ENCODE results near the gene RMND5B. TPM values are rescaled to one million over a fixed set of nuclear protein-coding genes. Genes with fewer than 3 reads are reported as not detected.

The RMND5B gene
- total RNA-seq, 2 donors from 2014 or later, result 19.9 to 29.2 TPM

DNA sequence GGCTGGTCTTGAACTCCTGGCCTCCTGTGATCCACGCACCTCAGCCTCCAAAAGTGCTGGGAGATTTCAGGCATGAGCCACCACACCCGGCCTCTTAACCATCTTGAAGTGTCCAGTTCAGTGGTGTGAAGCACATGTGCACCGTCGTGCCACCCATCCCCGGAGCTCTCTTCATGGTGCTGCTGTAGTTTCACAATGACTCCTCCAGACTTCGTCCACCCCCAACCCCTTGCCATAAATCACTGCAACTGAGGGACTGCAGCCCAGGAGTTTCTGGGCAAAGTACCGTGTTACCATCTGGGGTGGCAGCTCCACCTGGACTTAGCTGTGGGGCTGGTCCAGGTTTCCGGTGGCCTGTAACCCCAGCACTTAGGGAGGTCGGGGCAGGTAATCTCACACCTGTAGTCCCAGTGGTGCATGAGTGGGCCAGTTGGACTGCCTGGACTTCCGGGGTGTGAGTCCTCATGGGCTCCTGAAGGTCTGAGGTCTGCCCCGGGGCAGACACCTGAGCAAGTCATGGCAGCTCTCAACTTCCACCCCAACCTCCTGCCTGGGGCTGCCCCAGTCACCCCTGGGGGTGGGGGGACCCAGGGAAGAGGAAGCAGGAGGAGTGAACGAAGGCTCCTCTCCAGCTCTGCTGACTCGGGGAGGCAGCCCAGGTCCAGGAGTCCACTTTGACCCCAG is 24.1 kb upstream of the RMND5B start:
- Mint-ChIP-seq H3K27me3 (peaks cover 12 to 15% of the 10 kb centered on the region in 2 donors), H3K4me1 (ENCODE audit: low read depth in 2 of 2) (no peaks in the 10 kb centered on the region), H3K9me3 (no peaks in the 10 kb centered on the region), H3K27ac (no peak overlapping the region), H3K4me3 (no peak overlapping the region), H3K36me3 (no peaks in the 10 kb centered on the region)
- DNase-seq (ENCODE audit: low spot score) (peak; percentile 54), ATAC-seq (peak in 1 of 2 donors; percentile 13)

- Mint-ChIP-seq H3K4me3 (no peak overlapping the region), H3K27me3 (peaks cover 15 to 27% of the 10 kb centered on the region in 2 donors), H3K4me1 (ENCODE audit: low read depth in 2 of 2) (peaks cover under 1 to 2% of the 10 kb centered on the region in 2 donors), H3K27ac (no peak overlapping the region), H3K9me3 (no peaks in the 10 kb centered on the region), H3K36me3 (no peaks in the 10 kb centered on the region)
- no peak for ATAC-seq
- DNase-seq (ENCODE audit: low spot score), result peak; percentile 37
Observed at GRCh38 chr5:178107756-178108310, 23.0 kb upstream of the RMND5B start.

GRCh38 chr5:178108446-178108845 is 22.4 kb upstream of the RMND5B start:
- ATAC-seq (no peak), DNase-seq (ENCODE audit: low spot score) (peak; percentile 31)
- no peaks in the 10 kb centered on the region for H3K36me3 Mint-ChIP-seq
- H3K27me3 Mint-ChIP-seq, result peaks cover 17 to 29% of the 10 kb centered on the region in 2 donors
- H3K4me3 Mint-ChIP-seq, result no peak overlapping the region
- peaks cover 3 to 5% of the 10 kb centered on the region in 2 donors for H3K4me1 Mint-ChIP-seq (ENCODE audit: low read depth in 2 of 2)
- H3K27ac Mint-ChIP-seq, result no peak overlapping the region
- no peaks in the 10 kb centered on the region for H3K9me3 Mint-ChIP-seq

- Mint-ChIP-seq H3K27ac (no peak overlapping the region), H3K9me3 (no peaks in the 10 kb centered on the region), H3K4me3 (no peak overlapping the region), H3K27me3 (peaks cover 17 to 29% of the 10 kb centered on the region in 2 donors), H3K36me3 (no peaks in the 10 kb centered on the region), H3K4me1 (ENCODE audit: low read depth in 2 of 2) (peaks cover 3 to 5% of the 10 kb centered on the region in 2 donors)
- ATAC-seq (no peak), DNase-seq (ENCODE audit: low spot score) (peak; percentile 54)
Observed at GRCh38 chr5:178108966-178109365, 21.8 kb upstream of the RMND5B start.

GRCh38 chr5:178110511-178110910 is 20.3 kb upstream of the RMND5B start:
- H3K9me3 Mint-ChIP-seq, result no peaks in the 10 kb centered on the region
- H3K4me3 Mint-ChIP-seq, result no peak overlapping the region
- no peaks in the 10 kb centered on the region for H3K36me3 Mint-ChIP-seq
- H3K27ac Mint-ChIP-seq, result peak overlapping the region in 1 of 2 donors; percentile 6
- ATAC-seq (no peak), DNase-seq (ENCODE audit: low spot score) (no peak)
- H3K27me3 Mint-ChIP-seq, result peaks cover 17 to 29% of the 10 kb centered on the region in 2 donors
- peaks cover 15 to 16% of the 10 kb centered on the region in 2 donors for H3K4me1 Mint-ChIP-seq (ENCODE audit: low read depth in 2 of 2)

DNA sequence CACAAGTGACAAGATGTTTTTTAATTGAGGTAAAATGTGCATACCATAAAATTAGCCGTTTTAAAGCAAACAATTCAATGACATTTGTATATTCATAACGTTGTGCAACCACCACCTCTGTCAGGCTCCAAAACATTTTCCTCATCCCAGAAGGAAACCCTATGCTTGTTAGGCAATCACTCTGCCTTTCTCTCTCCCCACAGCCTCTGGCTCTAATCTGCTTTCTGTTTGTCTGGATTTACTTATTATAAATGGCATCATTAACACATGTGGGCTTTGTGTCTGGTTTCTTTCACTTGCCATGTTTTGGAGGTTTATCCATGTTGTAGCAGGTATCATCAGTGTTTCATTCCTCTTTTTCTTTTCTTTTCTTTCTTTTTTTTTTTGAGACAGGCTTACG is 18.9 kb upstream of the RMND5B start:
- DNase-seq (ENCODE audit: low spot score) (no peak), ATAC-seq (no peak)
- no peak overlapping the region for H3K27ac Mint-ChIP-seq
- H3K4me3 Mint-ChIP-seq, result no peak overlapping the region
- H3K9me3 Mint-ChIP-seq, result no peaks in the 10 kb centered on the region
- peaks cover 17 to 29% of the 10 kb centered on the region in 2 donors for H3K27me3 Mint-ChIP-seq
- H3K4me1 Mint-ChIP-seq (ENCODE audit: low read depth in 2 of 2), result peaks cover 26 to 29% of the 10 kb centered on the region in 2 donors
- H3K36me3 Mint-ChIP-seq, result no peaks in the 10 kb centered on the region

GRCh38 chr5:178112545-178112944 is 18.3 kb upstream of the RMND5B start:
- ATAC-seq, result no peak
- Mint-ChIP-seq H3K27me3 (peaks cover 17 to 29% of the 10 kb centered on the region in 2 donors), H3K36me3 (no peaks in the 10 kb centered on the region)

DNA sequence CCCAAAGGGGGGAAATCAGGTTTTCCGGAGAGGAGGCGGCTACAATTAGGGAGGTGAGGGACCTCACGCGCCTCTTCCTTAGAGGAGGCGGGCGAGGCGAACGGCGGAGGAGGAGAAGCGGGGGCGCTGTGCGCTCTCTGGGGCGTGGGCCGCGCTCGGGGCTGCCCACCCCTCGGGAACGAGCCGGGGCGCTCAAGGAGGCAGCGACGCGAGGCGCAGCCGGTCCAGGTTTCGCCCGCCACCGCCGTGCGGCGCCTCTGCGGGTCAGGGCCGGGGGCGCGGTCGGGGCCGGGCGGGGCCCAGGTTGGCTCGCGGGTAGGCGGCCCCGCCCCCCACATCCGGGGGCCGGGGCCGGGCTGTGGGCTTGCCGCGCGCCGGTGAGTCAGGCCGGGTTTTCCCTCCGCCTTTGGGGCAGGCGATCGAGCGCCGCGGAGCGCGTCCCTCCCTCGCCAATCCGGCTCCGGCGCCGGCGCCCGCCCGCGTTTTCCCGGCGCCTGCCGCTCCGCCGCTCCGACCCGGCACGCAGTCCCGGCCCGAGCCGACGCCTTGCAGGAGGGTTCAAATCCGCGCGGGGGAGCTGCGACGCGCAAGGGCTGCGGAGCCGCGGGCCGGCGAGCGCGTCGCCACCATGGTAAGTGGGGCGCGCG is 17.6 kb upstream of the RMND5B start, which contains the start of gene N4BP3:
TSS of gene N4BP3 (plus strand) at position 392 of the 647 bp plus-strand sequence. CDS start 6,052 bp downstream, outside the sequence.
- ATAC-seq, result peak; percentile 85 to 92

More at GRCh38 chr5:178112545-178112944, 18.3 kb upstream of the RMND5B start:
- Mint-ChIP-seq H3K9me3 (no peaks in the 10 kb centered on the region), H3K4me3 (peak overlapping the region; percentile 82), H3K4me1 (ENCODE audit: low read depth in 2 of 2) (peaks cover 28 to 31% of the 10 kb centered on the region in 2 donors), H3K27ac (peak overlapping the region; percentile 56 to 63)
- DNase-seq (ENCODE audit: low spot score), result no peak

DNA sequence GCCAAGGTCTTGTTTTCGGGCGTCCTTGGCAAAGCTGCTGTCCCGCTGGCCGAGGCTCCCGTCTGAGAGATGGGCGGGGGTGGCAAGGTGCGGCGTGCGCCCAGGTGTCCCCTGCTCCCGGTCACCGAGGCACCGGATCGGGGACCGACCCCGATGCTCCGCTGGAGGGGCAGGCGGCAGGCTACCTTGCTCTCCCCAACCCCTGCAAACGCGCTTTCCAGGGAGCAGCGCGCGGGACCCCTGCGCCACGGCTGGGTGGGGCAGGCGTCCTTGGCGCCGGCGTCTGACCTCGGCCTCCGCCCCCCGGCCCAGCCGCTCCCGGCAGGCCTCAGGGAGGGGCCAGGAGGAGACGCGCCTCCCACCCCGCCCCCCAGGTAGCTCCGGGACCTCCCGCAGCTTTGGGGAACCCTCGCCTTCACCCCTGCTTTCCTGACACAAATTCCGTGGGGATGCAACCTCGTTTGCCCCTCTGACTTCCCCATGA is 16.9 kb upstream of the RMND5B start:
- ATAC-seq (no peak), DNase-seq (ENCODE audit: low spot score) (no peak)
- Mint-ChIP-seq H3K27me3 (peaks cover 12 to 22% of the 10 kb centered on the region in 2 donors), H3K4me1 (ENCODE audit: low read depth in 2 of 2) (peaks cover 28 to 31% of the 10 kb centered on the region in 2 donors), H3K36me3 (no peaks in the 10 kb centered on the region), H3K27ac (peak overlapping the region; percentile 10 to 22), H3K4me3 (peak overlapping the region; percentile 79), H3K9me3 (no peaks in the 10 kb centered on the region)

More for the DNA sequence above, 17.6 kb upstream of the RMND5B start, which contains the start of gene N4BP3:
- no peaks in the 10 kb centered on the region for H3K36me3 Mint-ChIP-seq
- peak; percentile 88 for DNase-seq (ENCODE audit: low spot score)
- H3K4me1 Mint-ChIP-seq (ENCODE audit: low read depth in 2 of 2), result peaks cover 28 to 31% of the 10 kb centered on the region in 2 donors
- H3K27ac Mint-ChIP-seq, result peak within 1 kb of the TSS; percentile 56 to 63
- H3K9me3 Mint-ChIP-seq, result no peaks in the 10 kb centered on the region
- H3K27me3 Mint-ChIP-seq, result peaks cover 14 to 25% of the 10 kb centered on the region in 2 donors
- peak within 1 kb of the TSS; percentile 82 for H3K4me3 Mint-ChIP-seq

DNA sequence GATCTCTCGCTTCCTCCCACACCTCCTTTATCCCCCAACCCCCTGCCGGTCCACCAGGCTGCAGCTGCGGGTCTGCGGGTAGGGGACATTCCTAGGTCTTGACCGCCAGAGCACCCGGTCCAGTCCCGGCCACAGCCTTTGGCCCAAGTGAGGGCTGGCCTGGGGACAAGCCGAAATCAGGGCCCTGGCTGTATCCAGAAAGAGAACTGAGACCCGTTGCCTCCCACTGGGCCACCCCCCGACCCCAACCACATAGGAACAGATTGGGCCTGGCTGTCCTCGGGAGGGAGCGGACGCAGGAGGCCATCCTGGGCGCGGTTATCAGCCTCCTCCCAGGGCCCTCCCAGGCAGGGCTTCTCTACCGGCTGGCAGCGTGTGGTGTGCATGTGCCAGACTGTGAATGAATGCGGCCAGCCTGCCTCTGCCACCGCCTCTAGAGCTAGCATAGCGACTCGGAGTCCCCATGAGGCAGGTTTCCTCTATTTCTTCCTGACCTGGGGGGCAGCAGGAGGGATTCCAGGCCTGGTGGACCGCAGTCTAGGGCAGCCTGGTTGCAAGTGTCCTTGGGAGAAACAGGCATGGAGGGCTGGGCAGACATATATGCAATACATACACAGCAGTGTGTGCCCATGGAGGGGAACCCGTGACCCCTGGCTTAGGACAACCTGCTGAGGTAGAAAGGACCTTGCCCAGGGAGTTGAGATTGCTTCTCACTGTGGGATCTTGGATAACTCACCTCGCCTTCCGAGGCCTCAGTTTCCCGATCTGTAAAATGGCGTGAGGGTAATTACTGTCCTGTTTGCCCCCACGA is 16.3 kb upstream of the RMND5B start:
- DNase-seq (ENCODE audit: low spot score), result no peak
- Mint-ChIP-seq H3K27me3 (peaks cover 12 to 22% of the 10 kb centered on the region in 2 donors), H3K9me3 (no peaks in the 10 kb centered on the region), H3K36me3 (no peaks in the 10 kb centered on the region), H3K4me1 (ENCODE audit: low read depth in 2 of 2) (peaks cover 28 to 31% of the 10 kb centered on the region in 2 donors), H3K4me3 (peak overlapping the region; percentile 79), H3K27ac (peak overlapping the region; percentile 10 to 22)
- peak in 1 of 2 donors; percentile 37 for ATAC-seq

GRCh38 chr5:178115136-178115813 is 15.5 kb upstream of the RMND5B start:
- H3K27ac Mint-ChIP-seq, result peak overlapping the region; percentile 22 to 61
- H3K9me3 Mint-ChIP-seq, result no peaks in the 10 kb centered on the region
- H3K36me3 Mint-ChIP-seq, result no peaks in the 10 kb centered on the region
- DNase-seq (ENCODE audit: low spot score) (no peak), ATAC-seq (peak in 1 of 2 donors; percentile 48)
- peaks cover 11 to 21% of the 10 kb centered on the region in 2 donors for H3K27me3 Mint-ChIP-seq
- peak overlapping the region; percentile 79 for H3K4me3 Mint-ChIP-seq
- peaks cover 28 to 31% of the 10 kb centered on the region in 2 donors for H3K4me1 Mint-ChIP-seq (ENCODE audit: low read depth in 2 of 2)

DNA sequence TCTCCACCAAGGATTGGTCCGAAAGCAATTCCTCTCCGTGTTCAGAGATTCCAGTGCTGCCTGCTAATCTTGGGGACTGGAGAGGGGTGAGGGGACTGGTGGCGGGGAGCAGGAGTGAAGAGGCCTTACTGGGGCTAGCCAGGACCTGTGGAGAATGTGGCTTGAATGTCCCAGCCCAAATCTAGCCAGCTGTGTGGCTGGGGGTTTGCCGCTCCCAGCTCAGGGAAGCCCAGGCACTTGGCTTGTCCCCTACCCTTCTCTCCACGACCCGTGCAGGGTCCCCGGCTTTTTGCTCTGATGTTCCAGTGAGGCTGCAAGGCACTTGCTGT is 15.0 kb upstream of the RMND5B start:
- Mint-ChIP-seq H3K4me3 (peak overlapping the region; percentile 79), H3K27me3 (peaks cover 6 to 16% of the 10 kb centered on the region in 2 donors), H3K4me1 (ENCODE audit: low read depth in 2 of 2) (peaks cover 31% of the 10 kb centered on the region in 2 donors), H3K9me3 (no peaks in the 10 kb centered on the region), H3K36me3 (no peaks in the 10 kb centered on the region), H3K27ac (peak overlapping the region in 1 of 2 donors; percentile 61)
- DNase-seq (ENCODE audit: low spot score), result no peak
- ATAC-seq, result no peak
